Measurements from ENCODE around the gene SAMD5.

- TF ChIP-seq CTCF (IDR thresholded peaks at IDR 0.05), result no peak
- TF ChIP-seq POLR2AphosphoS5 (IDR thresholded peaks at IDR 0.05; ENCODE audit: low read depth, low read length), result no peak
- TF ChIP-seq TCF7L2 (IDR thresholded peaks at IDR 0.05; ENCODE audit: low read depth, low read length), result no peak
- TF ChIP-seq REST (IDR thresholded peaks at IDR 0.05; ENCODE audit: insufficient read depth in 1 of 2, low read depth in 2 of 2, low read length in 1 of 2), result no peak
- TF ChIP-seq SIN3A (IDR thresholded peaks at IDR 0.05; ENCODE audit: borderline replicate concordance, insufficient read depth, low read depth, low read length), result no peak
Observed at GRCh38 chr6:147530132-147531060, 21.9 kb downstream of the SAMD5 start.

All from Panc1 (cell line).